Central memory CD8-positive, alpha-beta T cell (primary cell): ENCODE results near the gene LAMC3.
"Not testable (repeated sequence)": the region's sequence is repeated elsewhere in the genome, so short reads cannot be mapped to it uniquely, and the experiment has no call there.

Experiments used
- ATAC-seq: fragments of 150-1000 bp; cut with Tn5 transposase; replicated peaks from 2 replicates; pipeline ENCODE4 v1.10.0; 2022; ENCODE audit warnings: mild to moderate bottlenecking, moderate FRiP score, moderate number of reproducible peaks; ENCODE audit not compliant: poor library complexity, severe bottlenecking; ENCODE audit errors: extremely low read depth
- DNase-seq, 2 donors: peaks; one replicate each; pipeline ENCODE4 v3.0.0; 2021; ENCODE audit warnings: low spot score in 2 of 2
- H3K27ac Mint-ChIP-seq: one replicate; pipeline ENCODE4 v1.8.0; 2022; ENCODE audit warnings: low read depth, mild to moderate bottlenecking, moderate library complexity, mixed read lengths
- H3K27me3 Mint-ChIP-seq: one replicate; pipeline ENCODE4 v1.8.0; 2022; ENCODE audit warnings: mixed read lengths
- H3K36me3 Mint-ChIP-seq: one replicate; pipeline ENCODE4 v1.8.0; 2022; ENCODE audit warnings: mild to moderate bottlenecking, moderate library complexity, mixed read lengths; ENCODE audit not compliant: insufficient read depth
- H3K4me1 Mint-ChIP-seq: one replicate; pipeline ENCODE4 v1.8.0; 2022; ENCODE audit warnings: mixed read lengths
- H3K4me3 Mint-ChIP-seq: one replicate; pipeline ENCODE4 v1.8.0; 2022; ENCODE audit warnings: mild to moderate bottlenecking, moderate library complexity, mixed read lengths
- H3K9me3 Mint-ChIP-seq: one replicate; pipeline ENCODE4 v1.8.0; 2022; ENCODE audit warnings: mixed read lengths

LAMC3 gene

DNA sequence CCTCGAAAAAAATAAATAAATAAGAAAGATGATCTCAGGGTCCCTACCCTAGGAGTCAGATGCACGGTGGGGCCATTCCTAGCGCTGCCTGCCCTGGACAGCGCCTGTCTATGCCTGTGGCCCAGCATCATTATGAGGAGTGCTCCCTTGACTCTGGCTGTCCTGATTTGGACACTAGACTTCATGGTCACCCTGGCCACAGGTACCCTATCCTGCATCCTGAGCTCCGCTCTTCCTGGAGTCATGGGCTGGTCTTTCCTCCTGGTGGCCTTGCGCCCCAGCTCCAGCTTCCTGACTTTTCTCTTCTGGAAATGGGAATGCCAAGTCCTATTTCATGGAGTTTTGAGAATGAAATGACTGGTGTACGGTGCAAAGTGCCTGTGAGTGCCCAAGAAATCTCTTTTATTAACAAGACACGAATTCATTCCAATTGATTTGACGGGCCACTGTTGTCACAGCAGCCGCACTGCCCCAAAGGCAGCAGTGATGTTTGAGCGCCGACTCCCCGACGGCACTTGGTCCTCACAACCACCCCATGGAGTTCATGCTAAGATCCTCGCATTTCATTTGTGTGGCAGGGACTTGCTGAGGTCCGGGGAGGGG is 86.8 kb downstream of the LAMC3 start:
- H3K27ac Mint-ChIP-seq = no peak overlapping the region
- H3K4me3 Mint-ChIP-seq = peak overlapping the region; percentile 68
- no peaks in the 10 kb centered on the region for H3K9me3 Mint-ChIP-seq
- H3K27me3 Mint-ChIP-seq = peaks cover 49% of the 10 kb centered on the region
- peaks cover 5% of the 10 kb centered on the region for H3K4me1 Mint-ChIP-seq
- no peak for DNase-seq
- ATAC-seq = no peak
- peaks cover 1% of the 10 kb centered on the region for H3K36me3 Mint-ChIP-seq

GRCh38 chr9:131096269-131097125 is 87.5 kb downstream of the LAMC3 start, which contains the start of gene AIF1L:
TSS of gene AIF1L (plus strand) at chr9:131096531. CDS start at chr9:131096630, 99 bp downstream.
- no peak for ATAC-seq
- Mint-ChIP-seq H3K27ac (no peak within 1 kb of the TSS), H3K27me3 (peaks cover 49% of the 10 kb centered on the region), H3K4me3 (peak within 1 kb of the TSS; percentile 68), H3K36me3 (peaks cover 1% of the 10 kb centered on the region), H3K9me3 (no peaks in the 10 kb centered on the region), H3K4me1 (peaks cover 5% of the 10 kb centered on the region)
- no peak for DNase-seq

- Mint-ChIP-seq H3K9me3 (no peaks in the 10 kb centered on the region), H3K4me1 (peaks cover 5% of the 10 kb centered on the region), H3K27me3 (peaks cover 49% of the 10 kb centered on the region), H3K36me3 (no peaks in the 10 kb centered on the region), H3K4me3 (peak overlapping the region; percentile 58), H3K27ac (no peak overlapping the region)
- DNase-seq (no peak), ATAC-seq (no peak)
These were observed 88.4 kb downstream of the LAMC3 start for GRCh38 chr9:131097126-131097947.

- H3K4me1 Mint-ChIP-seq = peaks cover 5% of the 10 kb centered on the region
- no peaks in the 10 kb centered on the region for H3K36me3 Mint-ChIP-seq
- H3K27ac Mint-ChIP-seq = no peak overlapping the region
- DNase-seq (no peak), ATAC-seq (no peak)
- no peak overlapping the region for H3K4me3 Mint-ChIP-seq
- no peaks in the 10 kb centered on the region for H3K9me3 Mint-ChIP-seq
- H3K27me3 Mint-ChIP-seq = peaks cover 49% of the 10 kb centered on the region
These were observed 88.9 kb downstream of the LAMC3 start for GRCh38 chr9:131097948-131098278.

GRCh38 chr9:131098391-131099101 is 89.6 kb downstream of the LAMC3 start:
- ATAC-seq = no peak
- Mint-ChIP-seq H3K27me3 (peaks cover 44% of the 10 kb centered on the region), H3K36me3 (no peaks in the 10 kb centered on the region)

DNA sequence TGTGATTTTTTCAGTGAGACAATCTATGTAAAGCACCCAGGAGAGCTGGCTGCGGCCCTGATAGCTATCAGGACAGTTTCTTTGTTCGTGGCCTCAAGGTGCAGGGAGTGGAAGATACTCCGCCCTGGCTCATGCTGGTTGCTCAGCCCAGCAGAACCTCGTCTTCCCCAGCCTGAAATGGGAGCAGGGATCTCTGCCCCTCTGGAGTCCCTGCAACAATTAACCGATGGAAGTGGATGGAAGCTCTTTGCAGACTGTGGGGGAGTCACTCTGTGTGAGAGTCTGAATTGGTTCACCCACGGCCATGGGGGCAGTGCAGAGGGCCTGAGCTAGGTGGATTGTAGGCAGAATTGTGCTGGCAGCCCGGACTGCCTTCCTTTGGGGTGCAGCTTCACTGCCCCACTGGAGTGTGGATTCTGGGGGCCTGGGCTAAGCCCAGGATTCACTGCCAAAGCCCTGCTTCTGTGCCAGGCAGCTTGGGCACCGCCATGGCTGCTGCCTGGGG is 90.2 kb downstream of the LAMC3 start:
- ATAC-seq (no peak), DNase-seq (no peak)
- H3K27me3 Mint-ChIP-seq = peaks cover 38% of the 10 kb centered on the region
- no peaks in the 10 kb centered on the region for H3K9me3 Mint-ChIP-seq
- no peak overlapping the region for H3K4me3 Mint-ChIP-seq
- H3K36me3 Mint-ChIP-seq = no peaks in the 10 kb centered on the region
- no peak overlapping the region for H3K27ac Mint-ChIP-seq
- peaks cover 5% of the 10 kb centered on the region for H3K4me1 Mint-ChIP-seq

More at GRCh38 chr9:131098391-131099101, 89.6 kb downstream of the LAMC3 start:
- no peak overlapping the region for H3K4me3 Mint-ChIP-seq
- H3K4me1 Mint-ChIP-seq = peaks cover 5% of the 10 kb centered on the region
- H3K27ac Mint-ChIP-seq = no peak overlapping the region
- no peaks in the 10 kb centered on the region for H3K9me3 Mint-ChIP-seq
- DNase-seq = no peak

DNA sequence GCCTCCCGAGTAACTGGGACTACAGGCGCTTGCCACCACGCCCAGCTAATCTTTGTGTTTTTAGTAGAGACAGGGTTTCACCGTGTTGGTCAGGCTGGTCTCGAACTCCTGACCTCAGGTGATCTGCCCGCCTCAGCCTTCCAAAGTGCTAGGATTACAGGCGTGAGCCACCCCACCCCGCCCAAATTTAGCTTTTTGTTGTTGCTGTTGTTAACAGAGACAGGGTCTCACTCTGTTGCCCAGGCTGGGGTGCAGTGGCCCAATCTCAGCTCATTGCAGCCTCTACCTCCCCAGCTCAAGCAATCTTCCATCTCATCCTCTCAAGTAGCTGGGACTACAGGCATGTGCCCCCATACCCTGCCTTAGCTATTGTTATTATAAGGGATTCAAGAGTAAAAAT is 90.9 kb downstream of the LAMC3 start:
- not testable (repeated sequence) for DNase-seq, ATAC-seq, H3K4me1 Mint-ChIP-seq, H3K36me3 Mint-ChIP-seq, H3K27ac Mint-ChIP-seq, H3K4me3 Mint-ChIP-seq, H3K9me3 Mint-ChIP-seq
- peaks cover 31% of the 10 kb centered on the region for H3K27me3 Mint-ChIP-seq

- Mint-ChIP-seq H3K9me3 (no peaks in the 10 kb centered on the region), H3K36me3 (no peaks in the 10 kb centered on the region), H3K4me3 (no peak overlapping the region), H3K4me1 (peaks cover 5% of the 10 kb centered on the region), H3K27me3 (peaks cover 25% of the 10 kb centered on the region), H3K27ac (no peak overlapping the region)
- DNase-seq (no peak), ATAC-seq (no peak)
These were observed 91.5 kb downstream of the LAMC3 start for GRCh38 chr9:131100445-131100844.

DNA sequence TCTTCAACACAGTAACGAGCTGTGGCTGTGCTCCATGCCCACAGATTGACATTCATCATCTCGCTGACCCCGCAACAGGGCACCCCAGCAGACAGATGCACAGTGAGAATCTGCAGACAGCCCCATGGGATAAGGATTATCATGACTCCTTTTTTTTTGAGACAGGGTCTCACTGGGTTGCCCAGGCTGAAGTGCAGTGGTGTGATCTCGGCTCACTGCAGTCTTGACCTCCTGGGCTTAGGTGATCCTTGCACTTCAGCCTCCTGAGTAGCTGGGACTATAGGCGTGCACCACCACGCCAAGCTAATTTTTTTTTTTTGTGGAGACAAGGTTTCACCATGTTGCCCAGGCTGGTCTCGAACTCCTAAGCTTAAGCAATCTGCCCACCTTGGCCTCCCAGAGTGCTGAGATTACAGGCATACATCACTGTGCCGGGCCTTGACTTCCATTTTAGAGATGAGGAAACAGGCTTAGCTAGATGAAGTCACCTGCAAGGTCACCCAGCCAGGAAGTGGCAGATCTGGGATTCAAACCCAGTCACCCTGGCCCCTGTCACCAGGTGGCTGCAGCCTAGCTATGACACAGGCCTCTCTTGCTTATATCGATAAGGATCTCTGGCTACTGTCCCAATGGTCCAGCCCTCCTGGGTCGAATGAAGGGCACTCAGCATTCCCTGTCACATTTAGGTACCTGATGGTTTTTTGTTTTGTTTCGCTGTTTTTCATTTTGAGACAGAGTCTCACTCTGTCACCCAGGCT is 92.4 kb downstream of the LAMC3 start:
- DNase-seq = no peak
- H3K36me3 Mint-ChIP-seq = no peaks in the 10 kb centered on the region
- H3K27ac Mint-ChIP-seq = no peak overlapping the region
- no peak overlapping the region for H3K4me3 Mint-ChIP-seq
- ATAC-seq = no peak
- H3K9me3 Mint-ChIP-seq = no peaks in the 10 kb centered on the region
- H3K27me3 Mint-ChIP-seq = peaks cover 24% of the 10 kb centered on the region
- peaks cover 5% of the 10 kb centered on the region for H3K4me1 Mint-ChIP-seq

DNA sequence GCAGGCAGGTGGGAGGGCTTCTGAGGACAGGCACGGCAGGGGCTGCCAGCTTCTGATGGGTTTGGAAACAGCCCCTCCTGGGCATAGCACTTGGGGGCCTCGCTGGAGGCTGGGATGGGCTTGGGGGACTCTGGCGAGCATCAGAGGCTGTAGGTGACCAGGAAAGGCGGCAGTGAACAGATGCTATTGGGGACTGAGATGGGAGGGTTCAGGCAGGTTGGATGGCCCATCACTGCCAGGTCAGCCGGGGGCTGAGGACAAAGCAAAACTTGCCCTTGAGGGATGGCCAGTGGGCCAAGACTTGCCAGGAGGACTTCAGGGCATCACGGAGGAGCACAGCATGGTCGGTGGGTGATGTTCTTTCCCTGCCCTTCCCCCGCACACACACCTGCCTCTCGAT is 94.0 kb downstream of the LAMC3 start:
- no peaks in the 10 kb centered on the region for H3K4me1 Mint-ChIP-seq
- H3K36me3 Mint-ChIP-seq = no peaks in the 10 kb centered on the region
- no peak overlapping the region for H3K4me3 Mint-ChIP-seq
- no peak for ATAC-seq
- H3K9me3 Mint-ChIP-seq = no peaks in the 10 kb centered on the region
- no peak for DNase-seq
- no peak overlapping the region for H3K27ac Mint-ChIP-seq
- H3K27me3 Mint-ChIP-seq = peaks cover 28% of the 10 kb centered on the region

GRCh38 chr9:131103535-131103934 is 94.6 kb downstream of the LAMC3 start:
- no peaks in the 10 kb centered on the region for H3K9me3 Mint-ChIP-seq
- ATAC-seq (no peak), DNase-seq (no peak)
- H3K4me3 Mint-ChIP-seq = no peak overlapping the region
- H3K27me3 Mint-ChIP-seq = peaks cover 24% of the 10 kb centered on the region
- no peaks in the 10 kb centered on the region for H3K36me3 Mint-ChIP-seq
- no peaks in the 10 kb centered on the region for H3K4me1 Mint-ChIP-seq
- no peak overlapping the region for H3K27ac Mint-ChIP-seq
